ENCODE data around the gene C11orf68.
"Not testable (repeated sequence)": the region's sequence is repeated elsewhere in the genome, so short reads cannot be mapped to it uniquely, and the experiment has no call there.

The C11orf68 gene

DNA sequence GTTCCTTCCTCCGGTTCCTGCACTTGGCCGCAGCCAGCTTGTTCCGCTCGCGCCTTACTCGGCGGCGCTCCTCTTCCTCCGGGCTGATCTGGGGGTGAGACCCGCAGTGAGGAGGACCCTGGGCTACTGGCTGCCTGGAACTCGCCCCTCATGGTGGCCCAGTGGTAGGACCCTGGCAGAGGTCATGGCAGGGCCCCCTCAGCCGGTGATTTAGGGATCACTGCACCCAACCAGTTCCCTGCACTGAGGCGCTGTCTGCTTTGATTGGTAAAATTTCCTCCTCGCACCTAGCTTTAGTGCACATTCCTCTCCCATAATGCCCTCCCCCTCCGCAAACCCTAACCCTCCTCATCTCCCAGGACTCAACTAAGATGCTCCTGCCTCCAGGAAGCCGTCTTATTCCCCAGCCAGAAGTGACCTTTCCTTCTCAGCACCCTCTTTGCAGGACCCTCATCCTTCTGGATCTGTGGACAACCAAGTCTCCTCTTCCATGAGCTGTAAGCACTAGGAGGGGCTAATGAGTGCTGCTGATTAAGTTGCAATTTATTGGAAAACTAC, 24.7 kb downstream of the C11orf68 start:
- no peak for DNase-seq
- in situ Hi-C loops (cut with HindIII; ENCODE audit: low pct_ligation_motif_present, low sequenced_read_pairs) = no loop called here
- Histone ChIP-seq H3K27ac (no peak overlapping the region), H3K4me3 (ENCODE audit: low read depth, low read length) (no peak overlapping the region), H3K27me3 (replicated peaks) (no peaks in the 10 kb centered on the region), H3K36me3 (replicated peaks) (peaks cover 61% of the 10 kb centered on the region)
- TF ChIP-seq, protein P1, sequence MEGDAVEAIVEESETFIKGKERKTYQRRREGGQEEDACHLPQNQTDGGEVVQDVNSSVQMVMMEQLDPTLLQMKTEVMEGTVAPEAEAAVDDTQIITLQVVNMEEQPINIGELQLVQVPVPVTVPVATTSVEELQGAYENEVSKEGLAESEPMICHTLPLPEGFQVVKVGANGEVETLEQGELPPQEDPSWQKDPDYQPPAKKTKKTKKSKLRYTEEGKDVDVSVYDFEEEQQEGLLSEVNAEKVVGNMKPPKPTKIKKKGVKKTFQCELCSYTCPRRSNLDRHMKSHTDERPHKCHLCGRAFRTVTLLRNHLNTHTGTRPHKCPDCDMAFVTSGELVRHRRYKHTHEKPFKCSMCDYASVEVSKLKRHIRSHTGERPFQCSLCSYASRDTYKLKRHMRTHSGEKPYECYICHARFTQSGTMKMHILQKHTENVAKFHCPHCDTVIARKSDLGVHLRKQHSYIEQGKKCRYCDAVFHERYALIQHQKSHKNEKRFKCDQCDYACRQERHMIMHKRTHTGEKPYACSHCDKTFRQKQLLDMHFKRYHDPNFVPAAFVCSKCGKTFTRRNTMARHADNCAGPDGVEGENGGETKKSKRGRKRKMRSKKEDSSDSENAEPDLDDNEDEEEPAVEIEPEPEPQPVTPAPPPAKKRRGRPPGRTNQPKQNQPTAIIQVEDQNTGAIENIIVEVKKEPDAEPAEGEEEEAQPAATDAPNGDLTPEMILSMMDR (IDR thresholded peaks at IDR 0.05; ENCODE audit: low read depth, low read length, missing control alignments) = no peak

DNA sequence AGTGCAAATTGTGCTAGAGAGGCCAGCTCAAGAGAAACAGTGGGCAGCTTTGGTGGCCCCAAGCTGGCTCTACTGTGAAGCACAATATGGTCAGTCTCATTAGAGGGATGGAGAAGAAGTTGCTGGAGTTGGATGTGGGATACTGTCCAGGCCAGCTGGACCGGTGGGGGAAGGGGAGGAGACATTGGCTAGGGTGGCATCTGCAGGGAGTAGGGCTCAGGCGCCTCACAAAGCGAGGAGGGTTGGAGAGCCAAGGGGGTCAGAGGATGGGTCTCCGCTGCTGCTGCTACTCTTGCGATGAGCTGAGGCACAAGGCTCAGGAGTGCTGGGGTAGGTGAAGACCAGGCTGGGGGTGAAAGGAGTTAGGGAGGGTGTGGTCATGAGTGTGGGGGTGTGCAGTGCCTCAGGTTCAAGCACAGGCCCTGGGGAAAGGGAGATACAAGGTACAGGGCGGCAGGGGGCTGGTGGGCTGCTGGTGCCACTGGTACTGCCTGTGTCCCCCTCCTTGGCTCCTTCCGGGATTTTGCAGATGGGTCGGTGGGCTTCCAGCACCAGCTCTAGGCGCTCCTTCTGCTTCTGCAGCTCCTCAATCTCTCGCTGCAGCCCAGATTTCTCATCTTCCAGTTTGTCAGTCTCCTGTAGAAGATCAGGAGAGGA, 26.1 kb downstream of the C11orf68 start:
- no peak for DNase-seq
- TF ChIP-seq, protein P1 (IDR thresholded peaks at IDR 0.05; ENCODE audit: low read depth, low read length, missing control alignments) = no peak
- in situ Hi-C loops (cut with HindIII; ENCODE audit: low pct_ligation_motif_present, low sequenced_read_pairs) = no loop called here
- peak overlapping the region; percentile 15 for H3K4me3 ChIP-seq (ENCODE audit: low read depth, low read length)
- no peaks in the 10 kb centered on the region for H3K27me3 ChIP-seq (replicated peaks)
- no peak overlapping the region for H3K27ac ChIP-seq
- peaks cover 56% of the 10 kb centered on the region for H3K36me3 ChIP-seq (replicated peaks)

DNA sequence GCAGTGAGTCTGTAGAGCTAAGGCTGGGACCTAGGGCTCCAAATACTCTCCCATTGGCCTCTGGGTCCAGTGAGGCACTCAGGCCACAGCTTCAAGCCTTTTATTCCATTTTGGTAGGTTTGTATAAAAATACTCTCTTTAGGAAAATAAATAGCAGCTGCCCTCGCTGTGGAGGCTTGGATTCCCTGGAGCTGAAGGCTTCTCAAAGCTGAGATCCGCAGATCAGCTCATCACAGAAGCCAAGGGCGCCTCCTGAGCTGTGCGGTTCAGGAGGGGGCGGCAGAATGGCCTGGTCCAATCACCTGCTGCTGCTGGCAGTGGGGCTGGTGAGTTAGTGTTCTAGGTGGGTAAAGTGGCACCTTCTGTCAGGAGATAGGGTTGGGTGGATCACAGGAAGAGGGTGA, 26.7 kb downstream of the C11orf68 start:
- H3K27me3 ChIP-seq (replicated peaks); in situ Hi-C loops (cut with HindIII; ENCODE audit: low pct_ligation_motif_present, low sequenced_read_pairs); DNase-seq: not testable (repeated sequence)
- H3K36me3 ChIP-seq (replicated peaks) = peaks cover 53% of the 10 kb centered on the region
- H3K27ac ChIP-seq = peak overlapping the region; percentile 44
- peak overlapping the region; percentile 61 for H3K4me3 ChIP-seq (ENCODE audit: low read depth, low read length)

DNA sequence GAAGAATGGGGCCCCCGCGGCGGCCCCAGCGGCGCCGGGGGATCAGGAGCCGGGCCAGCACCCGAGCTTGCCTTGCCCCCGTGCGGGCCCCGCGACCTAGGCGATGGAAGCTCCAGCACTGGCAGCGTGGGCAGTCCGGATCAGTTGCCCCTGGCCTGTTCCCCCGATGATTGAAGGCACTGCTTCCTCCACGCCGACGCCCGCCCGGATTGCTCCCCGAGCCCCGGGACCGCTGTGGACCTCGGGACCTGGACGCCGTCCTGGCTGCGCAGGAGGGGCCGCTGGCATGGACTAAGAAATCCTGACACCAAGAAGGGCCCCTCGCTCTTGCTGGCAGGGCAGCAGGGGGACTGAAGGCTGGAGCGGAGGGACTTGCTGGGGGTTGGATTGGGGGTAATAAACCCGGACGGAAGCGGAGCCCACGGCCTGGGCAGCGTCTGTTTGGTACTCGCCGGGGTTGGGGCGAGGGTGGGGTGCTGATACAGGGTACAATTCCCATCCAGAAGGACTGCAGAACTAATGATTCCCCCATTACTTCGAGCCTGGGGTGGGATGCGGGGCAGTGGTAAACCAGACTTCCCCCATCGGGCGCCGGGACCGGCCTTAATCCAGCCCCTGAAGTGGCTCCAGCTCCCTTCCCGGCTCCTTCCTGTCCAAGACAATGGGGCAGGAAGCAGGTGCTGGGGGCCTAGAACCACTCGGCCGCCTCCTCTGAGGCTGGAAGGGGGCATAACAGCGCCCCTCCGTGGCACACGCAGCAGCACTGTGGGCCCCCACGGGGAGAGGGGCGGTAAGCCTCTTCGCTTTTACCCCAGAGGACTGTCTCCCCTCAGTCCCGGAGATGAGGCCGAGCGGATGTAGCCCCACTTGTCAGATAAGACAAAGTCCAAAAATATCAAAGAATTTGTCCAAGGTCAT, 27.4 kb downstream of the C11orf68 start:
- Histone ChIP-seq H3K27ac (peak overlapping the region; percentile 44), H3K27me3 (replicated peaks) (no peaks in the 10 kb centered on the region), H3K4me3 (ENCODE audit: low read depth, low read length) (peak overlapping the region; percentile 61), H3K36me3 (replicated peaks) (peaks cover 47% of the 10 kb centered on the region)
- TF ChIP-seq, protein P1 (IDR thresholded peaks at IDR 0.05; ENCODE audit: low read depth, low read length, missing control alignments) = peak; percentile 44
- DNase-seq = no peak
- in situ Hi-C loops (cut with HindIII; ENCODE audit: low pct_ligation_motif_present, low sequenced_read_pairs) = no loop called here

DNA sequence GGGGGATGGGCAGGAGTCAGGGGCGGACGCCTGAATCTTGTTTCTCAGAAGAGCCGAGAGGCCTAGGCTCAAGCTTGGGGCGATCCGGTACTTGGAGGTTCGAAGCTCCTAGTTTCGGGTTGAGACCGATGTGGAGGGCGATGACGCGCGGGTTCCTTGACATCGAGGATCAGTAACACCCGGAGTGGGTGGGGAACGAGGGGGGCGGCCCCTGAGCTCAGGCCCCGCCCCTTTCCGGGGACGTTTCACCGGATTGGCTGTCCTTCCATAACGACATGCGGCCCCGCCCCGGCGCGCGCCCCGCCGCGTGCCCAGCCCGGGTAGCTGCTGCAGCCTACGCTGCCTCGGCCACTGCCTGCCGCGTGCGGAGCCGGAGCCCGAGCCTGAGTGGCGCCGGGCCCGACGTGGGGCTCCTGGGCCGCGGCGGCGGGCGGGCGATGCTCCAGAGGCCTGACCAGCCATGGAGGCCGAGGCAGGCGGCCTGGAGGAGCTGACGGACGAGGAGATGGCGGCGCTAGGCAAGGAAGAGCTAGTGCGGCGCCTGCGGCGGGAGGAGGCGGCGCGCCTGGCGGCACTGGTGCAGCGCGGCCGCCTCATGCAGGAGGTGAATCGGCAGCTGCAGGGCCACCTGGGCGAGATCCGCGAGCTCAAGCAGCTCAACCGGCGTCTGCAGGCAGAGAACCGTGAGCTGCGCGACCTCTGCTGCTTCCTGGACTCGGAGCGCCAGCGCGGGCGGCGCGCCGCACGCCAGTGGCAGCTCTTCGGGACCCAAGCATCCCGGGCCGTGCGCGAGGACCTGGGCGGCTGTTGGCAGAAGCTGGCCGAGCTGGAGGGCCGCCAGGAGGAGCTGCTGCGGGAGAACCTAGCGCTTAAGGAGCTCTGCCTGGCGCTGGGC, 28.3 kb downstream of the C11orf68 start, which contains the start of gene CCDC85B:
Gene CCDC85B, plus strand, starts transcription at position 350 of the 895 bp plus-strand sequence. Its CDS starts 111 bp downstream, at position 461.
- TF ChIP-seq, protein P1 (IDR thresholded peaks at IDR 0.05; ENCODE audit: low read depth, low read length, missing control alignments) = peak; percentile 22
- H3K36me3 ChIP-seq (replicated peaks) = peaks cover 41% of the 10 kb centered on the region

More for the DNA sequence above, 28.3 kb downstream of the C11orf68 start, which contains the start of gene CCDC85B:
- peak within 1 kb of the TSS; percentile 61 for H3K4me3 ChIP-seq (ENCODE audit: low read depth, low read length)
- peak; percentile 94 for DNase-seq
- peak within 1 kb of the TSS; percentile 80 for H3K27ac ChIP-seq
- no peaks in the 10 kb centered on the region for H3K27me3 ChIP-seq (replicated peaks)
- in situ Hi-C loops (cut with HindIII; ENCODE audit: low pct_ligation_motif_present, low sequenced_read_pairs) = no loop called here
